HG02678 (cell line): ENCODE data around the gene LGALS1.
"Not testable (repeated sequence)": the region's sequence is repeated elsewhere in the genome, so short reads cannot be mapped to it uniquely, and the experiment has no call there.

Source experiments
- ATAC-seq: cut with Tn5 transposase; IDR thresholded peaks from one replicate; pipeline ENCODE4 v1.9.1; 2021; ENCODE audit warnings: mild to moderate bottlenecking, moderate library complexity; ENCODE audit not compliant: unreplicated experiment

LGALS1 gene

DNA sequence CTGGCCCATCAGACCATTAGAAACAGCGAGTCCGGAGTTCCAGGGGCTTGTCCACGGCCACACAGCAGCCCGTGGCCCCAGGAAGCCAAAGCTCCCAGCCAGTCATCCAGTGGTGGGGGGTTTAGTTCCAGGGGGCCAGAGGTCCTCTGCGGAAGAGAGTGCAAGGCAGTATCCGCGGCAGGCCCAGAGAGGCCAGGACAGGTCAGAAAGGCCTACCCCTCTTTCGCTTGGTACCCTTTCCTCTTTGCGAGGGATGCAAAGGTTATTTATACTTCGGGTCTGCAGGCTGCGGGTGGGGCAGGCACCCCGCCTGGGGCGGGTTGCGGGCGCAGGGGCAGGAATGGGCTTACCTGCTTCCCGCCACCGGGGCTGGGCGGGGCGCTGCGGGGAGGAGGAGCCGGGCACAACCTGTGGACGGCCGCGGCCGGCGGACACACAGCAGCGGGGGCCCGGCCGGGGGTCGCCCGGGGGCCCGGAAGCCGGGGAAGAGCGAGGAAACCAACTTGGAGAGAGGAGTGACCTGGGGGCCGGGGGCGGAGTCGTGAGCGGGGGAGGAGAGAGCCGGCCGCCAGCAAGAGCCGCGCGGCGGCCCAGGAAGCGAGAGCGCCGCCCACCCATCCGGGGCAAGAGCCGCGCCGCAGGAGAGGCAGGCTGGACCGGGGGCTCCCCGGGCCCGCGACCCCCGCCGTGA lies 36.2 kb upstream of the LGALS1 start, which contains the start of gene SH3BP1:
SH3BP1 (plus strand) TSS at position 600 of the 691 bp plus-strand sequence. CDS start 119 bp downstream, outside the sequence.
- ATAC-seq: no peak

DNA sequence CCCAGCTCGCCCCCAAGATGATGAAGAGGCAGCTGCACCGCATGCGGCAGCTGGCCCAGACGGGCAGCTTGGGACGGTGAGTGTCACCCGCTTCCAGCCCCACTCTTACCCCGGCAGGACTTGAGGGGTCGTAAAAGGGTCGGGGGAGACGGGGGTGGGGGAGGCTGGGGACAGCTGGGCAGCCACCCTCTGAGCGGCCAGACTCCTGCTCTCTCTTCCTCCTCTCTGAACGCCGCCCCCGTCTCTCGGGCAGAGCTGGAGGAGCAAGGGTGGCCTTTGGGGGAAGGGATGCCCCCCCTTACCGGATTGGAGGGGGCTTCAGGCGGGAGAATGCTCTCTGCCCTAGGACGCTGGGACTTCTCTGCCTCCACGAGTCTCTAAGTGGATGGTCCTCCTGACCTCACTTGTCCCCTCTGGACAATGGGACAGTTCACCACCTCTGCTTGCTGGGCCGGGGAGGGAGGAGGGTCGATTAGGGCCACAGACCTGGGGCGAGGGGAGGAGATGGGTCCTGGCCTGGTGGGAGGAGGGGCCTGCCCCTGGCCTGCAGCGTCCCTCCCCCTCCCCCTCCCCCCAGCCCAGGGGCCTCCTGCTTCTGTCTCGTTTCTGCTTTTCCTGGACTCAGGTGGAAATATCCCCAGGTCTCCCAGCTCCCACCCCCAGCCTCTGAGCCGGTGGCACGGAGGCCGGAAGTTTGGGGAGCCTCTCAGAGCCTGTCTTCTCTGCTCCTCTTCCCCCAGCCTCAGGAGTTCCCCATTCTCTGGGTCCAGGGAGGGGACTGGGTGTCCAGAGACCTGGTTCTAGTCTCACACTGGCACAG lies 35.5 kb upstream of the LGALS1 start:
- no peak for ATAC-seq

DNA sequence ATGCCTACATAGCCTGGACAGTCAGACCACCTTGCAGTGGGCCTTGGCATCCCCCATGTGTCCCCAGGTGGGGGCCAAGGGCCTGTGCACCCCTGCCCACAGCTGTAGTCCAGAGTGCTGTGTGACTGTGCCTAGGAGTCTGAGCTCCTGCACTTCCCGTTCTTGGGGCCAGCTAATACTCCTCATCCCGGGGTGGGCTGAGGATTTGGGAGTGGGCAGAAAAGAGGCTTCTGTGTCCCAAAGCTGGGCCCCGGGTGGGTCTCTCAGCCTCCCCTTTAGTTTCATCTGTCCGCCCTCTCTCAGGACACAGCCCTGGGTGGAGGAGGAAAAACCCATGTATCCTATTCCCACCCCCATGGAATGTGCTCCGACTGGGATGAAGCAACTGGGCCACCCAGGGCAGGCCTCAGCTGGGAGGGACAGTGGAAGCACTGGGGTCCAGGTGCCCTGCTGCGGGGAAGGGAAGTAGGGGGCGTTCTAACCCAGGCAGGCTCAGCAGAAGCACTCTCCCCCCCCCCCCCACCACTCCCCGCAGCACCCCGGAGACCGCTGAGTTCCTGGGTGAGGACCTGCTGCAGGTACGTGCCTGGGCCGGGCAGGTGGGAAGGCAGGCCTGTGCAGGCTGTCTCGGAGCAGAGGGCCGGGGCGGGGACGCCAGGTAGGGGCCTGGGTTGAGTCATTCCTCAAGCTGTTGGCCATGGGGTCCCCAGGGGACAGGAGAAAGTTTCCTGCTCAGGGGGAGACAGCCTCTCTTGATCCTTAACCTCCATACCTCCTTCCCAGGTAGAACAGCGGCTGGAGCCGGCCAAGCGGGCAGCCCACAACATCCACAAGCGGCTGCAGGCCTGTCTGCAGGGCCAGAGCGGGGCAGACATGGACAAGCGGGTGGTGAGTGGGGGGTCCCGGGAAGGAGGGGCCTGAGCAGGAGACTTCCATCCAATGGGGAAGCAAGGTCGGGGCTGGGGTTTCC lies 34.6 kb upstream of the LGALS1 start:
- no peak for ATAC-seq

DNA sequence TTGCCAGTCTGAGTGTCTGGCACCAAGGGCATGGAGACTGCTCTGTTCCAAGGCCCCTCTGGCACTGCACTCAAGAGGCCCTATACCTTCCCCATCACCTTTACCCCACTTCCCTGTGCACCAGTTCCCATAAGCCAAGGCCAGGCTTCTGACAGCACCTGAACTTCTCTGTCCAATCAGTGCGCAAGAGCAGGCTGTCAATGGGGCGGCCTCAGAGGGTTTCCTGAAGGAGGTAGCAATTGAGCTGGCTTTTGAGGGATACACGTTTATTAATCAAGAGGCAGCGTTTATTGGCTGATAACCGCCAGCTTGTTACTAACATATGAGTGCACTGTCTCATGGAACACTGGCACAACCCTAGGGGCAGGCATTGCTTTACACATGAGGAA lies 33.9 kb upstream of the LGALS1 start:
- ATAC-seq: no peak

DNA sequence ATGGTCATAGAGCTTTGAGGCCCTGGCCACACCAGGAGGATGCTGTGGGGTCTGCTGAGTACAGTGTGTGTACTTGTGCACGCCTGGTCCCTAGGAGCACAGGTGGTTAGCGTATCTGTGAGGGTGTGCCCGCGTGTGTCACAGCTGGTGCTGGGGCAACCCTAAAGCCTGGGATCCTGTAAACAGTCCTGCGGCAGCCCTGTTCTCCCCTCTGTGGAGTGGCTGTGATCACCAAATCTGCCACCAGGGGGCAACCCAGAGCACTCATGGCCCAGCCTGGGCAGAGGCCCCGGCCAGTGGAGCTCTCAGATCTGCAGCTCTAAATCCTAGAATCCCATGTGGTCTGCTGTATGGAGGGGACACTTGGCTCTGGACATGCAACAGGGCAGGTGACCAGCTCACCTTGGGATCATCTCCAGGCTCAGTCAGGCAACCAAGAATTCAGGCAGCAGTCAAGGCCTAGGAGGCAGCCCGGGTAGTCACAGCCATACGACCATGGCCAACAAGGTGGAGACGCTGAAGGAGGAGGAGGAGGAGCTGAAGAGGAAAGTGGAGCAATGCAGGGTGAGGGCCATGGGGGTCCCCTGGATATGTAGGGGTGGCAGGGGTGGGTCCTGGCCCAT lies 32.1 kb upstream of the LGALS1 start:
- no peak for ATAC-seq

DNA sequence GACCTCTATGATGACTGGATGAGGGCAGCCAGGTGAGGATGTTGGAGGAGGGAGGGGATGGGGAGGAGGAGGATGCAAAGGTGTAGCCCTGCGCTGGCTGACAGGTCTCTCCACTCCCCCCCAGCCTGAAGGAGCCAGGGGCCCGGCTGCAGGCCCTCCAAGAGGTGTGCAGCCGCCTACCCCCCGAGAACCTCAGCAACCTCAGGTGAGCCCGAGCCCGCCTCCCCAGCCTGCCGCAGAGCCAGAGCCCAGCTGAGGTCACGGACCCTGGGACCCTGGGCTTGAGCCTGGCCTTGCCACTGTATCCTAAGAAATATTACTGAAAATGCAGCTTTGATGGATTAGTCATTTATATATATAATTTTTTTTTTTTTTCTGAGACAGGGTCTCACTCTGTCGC lies 28.1 kb upstream of the LGALS1 start:
- ATAC-seq: no peak

DNA sequence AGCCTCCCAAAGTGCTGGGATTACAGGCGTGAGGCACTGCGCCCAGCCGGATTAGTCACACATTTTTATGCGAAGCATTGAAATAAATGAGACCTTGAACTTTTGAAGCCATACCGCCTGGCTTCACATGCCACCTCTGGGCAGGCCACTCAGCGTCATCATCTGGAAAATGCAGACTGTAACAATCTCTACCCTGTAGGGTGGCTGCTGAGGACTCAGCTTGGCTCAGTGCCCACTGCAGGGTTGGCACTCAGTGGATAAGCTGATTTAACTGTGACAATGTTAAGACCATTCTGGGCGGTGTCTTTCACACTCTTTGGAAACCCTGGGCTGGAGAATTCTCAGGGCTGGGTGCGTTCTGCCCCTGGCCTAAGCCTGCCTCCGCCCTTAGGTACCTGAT lies 27.5 kb upstream of the LGALS1 start:
- ATAC-seq: no peak

DNA sequence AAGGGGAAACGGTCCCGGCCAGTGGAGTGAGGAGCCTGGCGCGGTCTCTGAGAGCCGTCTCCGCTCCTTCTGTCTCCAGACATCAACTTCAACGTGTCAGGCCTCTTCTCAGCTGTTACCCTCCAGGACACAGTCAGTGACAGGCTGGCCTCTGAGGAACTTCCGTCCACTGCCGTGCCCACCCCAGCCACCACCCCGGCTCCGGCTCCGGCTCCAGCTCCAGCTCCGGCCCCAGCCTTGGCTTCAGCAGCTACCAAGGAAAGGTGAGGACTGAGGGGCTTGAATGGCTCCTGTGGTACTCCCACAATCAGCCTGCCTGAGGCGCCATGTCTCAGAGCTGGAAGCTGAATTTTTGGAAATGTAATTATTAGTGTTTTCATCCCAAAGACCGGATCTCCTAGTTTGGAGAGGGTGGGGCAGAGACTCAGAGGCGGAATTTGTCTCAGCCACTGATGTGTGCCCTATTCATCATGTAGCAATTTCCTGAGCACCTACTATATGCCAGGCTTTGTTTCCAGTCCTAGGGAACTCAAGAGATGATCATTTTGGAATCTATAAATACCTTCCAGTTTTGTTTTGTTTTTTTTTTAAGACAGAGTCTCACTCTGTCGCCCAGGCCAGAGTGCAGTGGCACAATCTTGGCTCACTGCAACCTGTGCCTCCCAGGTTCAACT lies 24.8 kb upstream of the LGALS1 start:
- ATAC-seq: no peak

DNA sequence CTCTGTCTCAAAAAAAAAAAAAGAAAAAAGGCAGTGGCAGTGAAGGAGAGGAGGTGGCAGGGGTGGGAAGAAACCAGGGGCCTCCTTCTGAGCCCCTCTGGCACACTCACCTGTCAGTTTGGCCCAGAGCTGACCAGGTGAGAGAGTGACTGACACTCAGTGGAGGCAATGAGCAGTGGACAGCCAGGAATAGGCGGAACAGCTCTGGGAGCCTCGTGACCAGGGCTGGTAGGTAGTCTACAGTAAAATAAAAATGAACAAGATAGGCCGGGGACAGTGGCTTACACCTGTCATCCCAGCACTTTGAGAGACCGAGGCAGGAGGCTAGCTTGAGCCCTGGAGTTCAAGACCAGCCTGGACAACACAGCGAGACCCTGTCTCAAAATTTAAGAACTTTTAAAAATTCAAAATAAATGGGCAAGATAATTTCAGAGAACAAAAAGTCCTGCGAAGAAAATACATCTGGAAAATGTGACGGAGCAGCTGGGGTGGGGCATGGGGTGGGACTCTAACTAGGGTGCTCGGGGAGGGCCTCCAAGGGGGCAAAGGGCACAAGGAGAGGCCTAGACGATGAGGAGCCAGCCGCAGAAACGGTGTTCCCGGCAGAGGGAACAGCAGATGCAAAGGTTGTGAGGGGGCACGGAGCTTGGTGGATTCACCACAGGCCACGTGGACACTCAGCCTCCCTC lies 20.7 kb upstream of the LGALS1 start:
- no peak for ATAC-seq

DNA sequence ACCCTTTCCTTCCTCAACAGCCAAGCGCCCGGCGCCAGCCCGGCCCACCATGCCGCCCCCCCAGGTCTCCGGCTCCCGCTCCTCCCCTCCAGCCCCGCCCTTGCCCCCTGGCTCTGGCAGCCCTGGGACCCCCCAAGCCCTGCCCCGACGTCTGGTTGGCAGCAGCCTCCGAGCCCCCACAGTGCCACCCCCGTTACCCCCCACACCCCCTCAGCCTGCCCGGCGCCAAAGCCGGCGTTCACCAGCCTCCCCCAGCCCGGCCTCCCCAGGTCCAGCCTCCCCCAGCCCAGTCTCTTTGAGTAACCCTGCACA lies 20.2 kb upstream of the LGALS1 start:
- ATAC-seq: no peak

DNA sequence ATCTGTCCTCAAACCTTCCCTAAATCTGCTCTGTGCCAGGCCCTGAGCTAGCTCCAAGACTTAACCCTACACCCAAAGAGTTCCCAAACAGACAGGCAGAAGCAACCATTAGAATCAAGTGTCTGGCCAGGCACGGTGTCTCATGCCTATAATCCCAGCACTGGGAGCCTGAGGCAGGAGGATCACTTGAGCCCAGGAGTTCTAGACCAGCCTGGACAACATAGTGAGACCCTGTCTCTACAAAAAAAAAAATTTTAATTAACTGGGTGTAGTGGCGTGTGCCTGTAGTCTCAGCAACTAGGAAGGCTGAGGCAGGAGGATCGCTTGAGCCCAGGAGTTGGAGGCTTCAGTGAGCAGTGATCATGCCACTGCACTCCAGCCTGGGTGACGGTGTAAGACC lies 18.9 kb upstream of the LGALS1 start:
- not testable (repeated sequence) for ATAC-seq

DNA sequence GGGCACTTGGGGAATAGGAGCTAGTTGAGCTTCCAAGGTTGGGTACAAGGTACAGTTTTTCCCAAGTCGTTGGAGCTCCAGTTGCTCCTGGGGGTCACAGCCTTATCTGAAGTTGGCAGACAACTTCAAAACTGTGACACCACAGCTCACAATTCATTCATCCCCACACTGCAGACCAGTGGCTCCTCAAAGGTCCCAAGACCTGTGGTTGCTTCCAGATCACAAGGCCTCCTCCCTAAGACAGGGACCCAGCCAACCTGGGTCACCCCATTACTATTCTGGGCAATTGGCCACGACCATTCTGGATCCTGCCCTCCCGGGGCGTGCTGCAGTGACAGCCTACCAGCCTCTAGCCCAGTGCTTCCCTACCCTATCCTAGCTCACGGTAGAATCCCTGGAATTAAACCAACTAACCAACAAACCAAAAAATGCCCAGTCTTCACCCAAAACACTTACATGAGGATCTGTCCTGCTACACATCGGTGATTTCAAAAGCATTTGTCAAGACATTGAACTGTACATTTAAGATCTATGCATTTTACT lies 17.8 kb upstream of the LGALS1 start:
- ATAC-seq: no peak

DNA sequence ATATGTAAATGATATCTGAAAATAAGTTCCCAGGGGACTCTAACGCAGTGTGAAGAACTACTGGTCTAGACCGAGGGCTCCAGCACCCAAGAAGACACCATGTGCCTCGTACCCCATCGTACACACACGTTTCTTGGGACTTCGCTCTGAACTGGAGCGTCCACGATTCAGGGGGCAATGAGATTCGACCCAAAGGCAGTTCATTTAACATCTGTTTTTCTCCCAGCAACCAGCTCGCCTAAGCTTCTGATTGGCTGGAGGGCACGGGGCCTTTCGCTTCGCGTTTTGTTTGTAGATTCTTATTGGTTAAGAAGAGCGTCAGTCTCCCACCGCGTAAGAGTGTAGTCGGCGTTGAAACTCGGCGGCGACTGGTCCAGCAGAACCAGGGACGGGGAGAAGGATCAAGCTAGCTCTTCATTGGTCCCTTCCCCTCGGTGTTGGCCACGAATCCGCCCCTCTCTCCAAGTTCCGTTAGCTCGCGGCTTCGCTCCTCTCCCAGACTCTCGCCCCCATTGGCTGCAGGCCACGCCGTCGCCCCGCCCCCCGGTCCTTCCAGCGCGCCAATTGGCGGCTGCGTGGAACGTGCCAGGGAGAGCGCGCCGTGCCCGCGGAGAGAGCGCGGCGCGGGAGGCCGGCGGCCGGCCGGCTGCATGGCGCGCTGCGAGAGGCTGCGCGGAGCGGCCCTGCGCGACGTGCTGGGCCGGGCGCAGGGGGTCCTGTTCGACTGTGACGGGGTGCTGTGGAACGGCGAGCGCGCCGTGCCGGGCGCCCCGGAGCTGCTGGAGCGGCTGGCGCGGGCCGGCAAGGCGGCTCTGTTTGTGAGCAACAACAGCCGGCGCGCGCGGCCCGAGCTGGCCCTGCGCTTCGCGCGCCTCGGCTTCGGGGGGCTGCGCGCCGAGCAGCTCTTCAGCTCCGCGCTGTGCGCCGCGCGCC lies 17.0 kb upstream of the LGALS1 start, which contains the start of gene PDXP:
PDXP (plus strand) TSS at position 591 of the 933 bp plus-strand sequence; CDS start at position 651, 60 bp downstream.
- peak; percentile 85 for ATAC-seq

DNA sequence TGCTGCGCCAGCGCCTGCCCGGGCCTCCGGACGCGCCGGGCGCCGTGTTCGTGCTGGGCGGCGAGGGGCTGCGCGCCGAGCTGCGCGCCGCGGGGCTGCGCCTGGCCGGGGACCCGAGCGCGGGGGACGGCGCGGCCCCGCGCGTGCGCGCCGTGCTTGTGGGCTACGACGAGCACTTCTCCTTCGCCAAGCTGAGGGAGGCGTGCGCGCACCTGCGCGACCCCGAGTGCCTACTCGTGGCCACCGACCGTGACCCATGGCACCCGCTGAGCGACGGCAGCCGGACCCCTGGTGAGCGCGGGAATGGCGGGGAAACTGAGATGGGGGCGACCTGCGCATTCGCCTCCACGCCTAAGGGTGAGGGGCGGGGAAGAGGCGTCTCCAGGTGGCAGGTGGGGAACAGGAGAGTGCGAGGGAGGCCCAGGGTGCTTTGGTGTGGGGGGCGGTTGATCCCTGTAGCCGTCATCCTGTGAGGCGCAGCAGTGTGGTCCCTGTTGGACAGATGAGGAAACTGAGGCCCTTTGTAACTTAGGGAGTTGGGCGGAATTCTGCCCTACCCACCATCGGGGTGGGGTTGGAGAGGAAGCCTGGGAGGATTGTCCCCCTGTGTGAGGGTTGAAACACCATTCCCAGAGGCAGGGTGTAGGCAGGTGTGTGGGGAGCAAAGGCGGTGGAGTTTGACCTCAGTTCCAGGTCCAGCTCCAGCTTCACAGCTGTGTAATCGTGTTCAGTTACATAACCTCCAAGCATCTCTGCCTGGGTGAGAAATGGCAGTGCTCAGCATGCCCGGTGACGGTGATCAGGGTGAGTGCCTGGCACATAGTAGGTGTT lies 16.2 kb upstream of the LGALS1 start:
- ATAC-seq: peak; percentile 18

DNA sequence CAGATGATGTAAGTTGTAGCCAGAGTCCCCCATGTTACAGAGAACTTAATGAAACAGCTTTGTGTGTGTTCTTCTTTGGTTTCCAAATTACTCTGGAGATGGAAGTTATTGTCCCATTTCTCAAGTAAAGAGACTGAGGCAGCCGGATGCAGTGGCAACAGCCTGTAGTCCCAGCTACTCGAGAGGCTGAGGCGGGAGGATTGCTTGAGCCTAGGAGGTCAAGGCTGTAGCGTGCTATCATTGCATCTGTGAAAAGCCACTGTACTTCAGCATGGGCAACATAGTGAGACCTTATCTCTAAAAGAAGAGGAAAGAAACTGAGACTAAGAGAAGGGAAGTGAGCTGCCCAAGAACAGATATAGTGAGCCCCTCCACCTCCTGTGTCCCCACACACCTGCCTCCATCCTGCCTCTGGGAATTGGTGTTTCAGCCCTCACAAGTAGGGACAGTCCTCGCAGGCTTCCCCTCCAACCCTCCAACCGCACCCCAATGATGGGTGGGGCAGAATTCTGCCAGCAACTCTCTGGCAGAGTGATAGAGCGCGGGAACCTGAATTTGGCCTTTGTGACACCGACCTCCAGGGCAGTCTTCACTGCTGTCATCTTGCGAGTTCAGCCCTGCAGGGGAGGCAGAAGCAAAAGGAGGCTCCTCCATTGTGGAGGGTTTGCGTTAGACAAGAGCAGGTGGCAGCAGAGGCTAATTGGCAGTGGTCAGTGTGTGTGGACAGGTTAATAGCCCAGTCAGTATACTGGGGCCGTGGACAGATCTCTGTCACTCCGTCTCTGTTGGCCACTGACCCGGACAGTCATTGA lies 15.3 kb upstream of the LGALS1 start:
- no peak for ATAC-seq

DNA sequence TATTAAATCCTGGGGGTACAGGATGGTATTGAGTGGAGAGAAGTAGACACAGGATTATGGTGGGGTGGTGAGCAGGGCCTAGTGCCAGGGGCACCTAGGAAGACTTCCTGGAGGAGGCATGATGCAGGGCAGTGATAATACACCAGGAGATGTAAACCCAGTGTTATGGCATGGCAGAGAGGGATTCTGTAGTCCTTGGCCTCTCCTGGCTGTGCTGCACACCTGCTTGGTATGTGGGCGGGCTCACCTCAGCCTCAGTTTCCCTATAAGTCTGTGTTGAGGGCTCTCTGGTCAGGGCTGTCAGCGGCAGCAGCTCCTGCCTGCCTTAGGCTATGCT lies 14.8 kb upstream of the LGALS1 start:
- no peak for ATAC-seq
